ENCODE measurements around the gene NCOA7.

DNA sequence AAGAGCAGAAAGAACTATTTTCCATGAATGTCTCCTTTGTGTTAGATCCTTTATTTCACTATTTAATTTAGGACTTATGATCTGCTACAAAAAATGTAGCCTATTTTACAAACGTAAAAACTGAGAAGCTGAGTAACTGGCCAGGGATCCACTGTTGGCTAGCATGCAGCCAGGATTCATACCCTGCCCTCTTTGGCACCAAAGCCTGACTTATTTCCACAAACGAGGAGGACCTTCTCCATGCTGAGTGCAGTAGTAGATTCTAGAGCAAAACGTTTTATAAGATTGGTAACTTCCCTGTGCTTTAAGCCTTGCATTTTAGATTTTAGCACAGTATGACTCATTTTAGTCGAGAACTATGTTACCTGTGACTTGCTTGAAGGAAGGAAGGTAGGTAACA lies 74.3 kb downstream of the NCOA7 start:
- no peak for TF ChIP-seq POLR2AphosphoS5 (IDR thresholded peaks at IDR 0.05; ENCODE audit: borderline replicate concordance, low read depth, low read length)
- no peak for TF ChIP-seq EZH2 (IDR thresholded peaks at IDR 0.05)
- TF ChIP-seq FOXP2 (optimal IDR thresholded peaks at IDR 0.05; ENCODE audit: control extremely low read depth, extremely low read length, insufficient read depth): no peak

Data from SK-N-MC (cell line).